ENCODE data around the gene CARNS1. TPM values are rescaled to one million over a fixed set of nuclear protein-coding genes. Genes with fewer than 3 reads are reported as not detected.

The CARNS1 gene
- total and polyA plus RNA-seq, 2 of the 13 experiments (the other 11 are each of a cell fraction or from before 2014, with no cell fraction given), result not detected

GRCh38 chr11:67371189-67371910, 44.1 kb upstream of the CARNS1 start:
- H3K4me1 ChIP-seq (ENCODE audit: insufficient read depth, low read length), result peaks cover 26% of the 10 kb centered on the region
- no peak overlapping the region for H2AFZ ChIP-seq (ENCODE audit: low read length)
- H4K20me1 ChIP-seq (ENCODE audit: insufficient read depth, low read length), result no peaks in the 10 kb centered on the region
- H3K4me2 ChIP-seq (ENCODE audit: low read depth, low read length), result peak overlapping the region; percentile 66
- FAIRE-seq (no peak), DNase-seq (ENCODE audit: low spot score) (peak; percentile 34), ATAC-seq (peak; percentile 71)
- no peak overlapping the region for H3K9ac ChIP-seq (ENCODE audit: insufficient read depth, low read depth, low read length)
- H3K79me2 ChIP-seq (ENCODE audit: insufficient read depth, low read length), result no peaks in the 10 kb centered on the region
- in situ Hi-C loops (cut with HindIII; ENCODE audit: extremely low pct_ligation_motif_present, low pct_unique_long_range_greater_than_20kb) (no loop called here), intact Hi-C loops (cut with micrococcal nuclease; ENCODE audit: unreplicated experiment) (no loop called here)
- no peaks in the 10 kb centered on the region for H3K36me3 ChIP-seq (replicated peaks in 1 of 2; ENCODE audit: control insufficient read depth in 1 of 2, insufficient read depth in 2 of 2, low read length in 2 of 2)
- H3K9me3 ChIP-seq (ENCODE audit: low read length), result no peaks in the 10 kb centered on the region
- BruUV-seq (replicated peaks), result TSS peak; percentile 46
- peaks cover 1 to 8% of the 10 kb centered on the region in 2 experiments; a peak in 3 of 5 replicates for H3K27me3 ChIP-seq (ENCODE audit: control insufficient read depth in 1 of 2, insufficient read depth in 2 of 2, low read length in 2 of 2)
- H3K27ac ChIP-seq (ENCODE audit: extremely low read length, insufficient read depth, low read length), result no peak overlapping the region
- WGBS (ENCODE audit: low lambda C conversion rate), result 45% methylated on average over 8 of the region's 8 CpGs
- peak overlapping the region in 1 of 3 experiments; percentile 28; a peak in 1 of 6 replicates for H3K4me3 ChIP-seq (replicated peaks in 1 of 3; ENCODE audit: insufficient read depth in 1 of 3, low read depth in 2 of 3, low read length in 3 of 3)
- CTCF ChIA-PET (ENCODE audit: low intra/inter-chr PET ratio, low total read pairs), result interaction anchor here (1.5 kb wide), 1 partner anchor 11 kb away, joined by 5 read pairs; no protein-coding TSS in a partner anchor
- POLR2A ChIA-PET, result interaction anchor here (1.3 to 18.5 kb wide), 2 partner anchors 10 to 18 kb away, joined by 3 to 365 read pairs; partner anchors contain the start of gene POLD4
- TF ChIP-seq TOPORS (CRISPR knock-in tag; IDR thresholded peaks at IDR 0.05) (no peak), TIGD3 (CRISPR knock-in tag; IDR thresholded peaks at IDR 0.05; ENCODE audit: borderline replicate concordance) (no peak), ELF1 (CRISPR knock-in tag; IDR thresholded peaks at IDR 0.05) (no peak), HOXA3 (CRISPR knock-in tag; IDR thresholded peaks at IDR 0.05) (no peak), SP4 (CRISPR knock-in tag; IDR thresholded peaks at IDR 0.05) (no peak), CEBPG (CRISPR knock-in tag; IDR thresholded peaks at IDR 0.05) (no peak), ZFX (CRISPR knock-in tag; IDR thresholded peaks at IDR 0.05; ENCODE audit: low read depth) (peak; percentile 21; the same call in 1 of the 2 replicates), HMGXB4 (CRISPR knock-in tag; IDR thresholded peaks at IDR 0.05; ENCODE audit: borderline replicate concordance in 1 of 2, low read depth in 1 of 2) (peak in 1 of 2 experiments; percentile 51; a peak in 1 of 4 replicates), PATZ1 (CRISPR knock-in tag; IDR thresholded peaks at IDR 0.05) (peak; percentile 86), XRCC5 (optimal IDR thresholded peaks at IDR 0.05; ENCODE audit: low read length) (peak; percentile 45), BCL6 (CRISPR knock-in tag; IDR thresholded peaks at IDR 0.05) (no peak), ZNF816 (CRISPR knock-in tag; IDR thresholded peaks at IDR 0.05; ENCODE audit: borderline replicate concordance) (no peak)
- TF ChIP-seq, protein P1, sequence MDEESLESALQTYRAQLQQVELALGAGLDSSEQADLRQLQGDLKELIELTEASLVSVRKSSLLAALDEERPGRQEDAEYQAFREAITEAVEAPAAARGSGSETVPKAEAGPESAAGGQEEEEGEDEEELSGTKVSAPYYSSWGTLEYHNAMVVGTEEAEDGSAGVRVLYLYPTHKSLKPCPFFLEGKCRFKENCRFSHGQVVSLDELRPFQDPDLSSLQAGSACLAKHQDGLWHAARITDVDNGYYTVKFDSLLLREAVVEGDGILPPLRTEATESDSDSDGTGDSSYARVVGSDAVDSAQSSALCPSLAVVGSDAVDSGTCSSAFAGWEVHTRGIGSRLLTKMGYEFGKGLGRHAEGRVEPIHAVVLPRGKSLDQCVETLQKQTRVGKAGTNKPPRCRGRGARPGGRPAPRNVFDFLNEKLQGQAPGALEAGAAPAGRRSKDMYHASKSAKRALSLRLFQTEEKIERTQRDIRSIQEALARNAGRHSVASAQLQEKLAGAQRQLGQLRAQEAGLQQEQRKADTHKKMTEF (CRISPR knock-in tag; IDR thresholded peaks at IDR 0.05), result no peak
- TF ChIP-seq, protein P2, sequence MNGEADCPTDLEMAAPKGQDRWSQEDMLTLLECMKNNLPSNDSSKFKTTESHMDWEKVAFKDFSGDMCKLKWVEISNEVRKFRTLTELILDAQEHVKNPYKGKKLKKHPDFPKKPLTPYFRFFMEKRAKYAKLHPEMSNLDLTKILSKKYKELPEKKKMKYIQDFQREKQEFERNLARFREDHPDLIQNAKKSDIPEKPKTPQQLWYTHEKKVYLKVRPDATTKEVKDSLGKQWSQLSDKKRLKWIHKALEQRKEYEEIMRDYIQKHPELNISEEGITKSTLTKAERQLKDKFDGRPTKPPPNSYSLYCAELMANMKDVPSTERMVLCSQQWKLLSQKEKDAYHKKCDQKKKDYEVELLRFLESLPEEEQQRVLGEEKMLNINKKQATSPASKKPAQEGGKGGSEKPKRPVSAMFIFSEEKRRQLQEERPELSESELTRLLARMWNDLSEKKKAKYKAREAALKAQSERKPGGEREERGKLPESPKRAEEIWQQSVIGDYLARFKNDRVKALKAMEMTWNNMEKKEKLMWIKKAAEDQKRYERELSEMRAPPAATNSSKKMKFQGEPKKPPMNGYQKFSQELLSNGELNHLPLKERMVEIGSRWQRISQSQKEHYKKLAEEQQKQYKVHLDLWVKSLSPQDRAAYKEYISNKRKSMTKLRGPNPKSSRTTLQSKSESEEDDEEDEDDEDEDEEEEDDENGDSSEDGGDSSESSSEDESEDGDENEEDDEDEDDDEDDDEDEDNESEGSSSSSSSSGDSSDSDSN (CRISPR knock-in tag; IDR thresholded peaks at IDR 0.05), result peak; percentile 19; the same call in 1 of the 2 replicates
